ENCODE data around the gene TRAK2.

DNA sequence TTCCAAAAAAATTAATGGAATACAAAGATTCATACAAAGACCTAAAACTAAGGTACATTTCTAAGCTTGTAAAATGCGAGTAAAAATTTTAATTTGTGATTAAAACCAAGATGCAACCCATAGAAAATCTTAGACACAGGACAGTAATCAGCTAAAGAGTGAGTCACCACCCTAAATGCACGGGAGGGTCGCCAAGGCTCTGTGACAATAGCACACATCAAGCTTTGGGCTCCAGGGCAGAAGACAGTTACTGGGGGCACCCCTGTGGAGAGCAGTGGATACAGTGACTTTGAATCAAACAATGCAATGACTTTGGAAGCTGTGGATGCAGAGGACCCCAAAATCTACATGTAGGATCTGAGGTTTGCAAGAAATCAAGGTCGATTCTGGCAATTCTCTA is 101.7 kb downstream of the TRAK2 start:
- TF ChIP-seq, protein P1, sequence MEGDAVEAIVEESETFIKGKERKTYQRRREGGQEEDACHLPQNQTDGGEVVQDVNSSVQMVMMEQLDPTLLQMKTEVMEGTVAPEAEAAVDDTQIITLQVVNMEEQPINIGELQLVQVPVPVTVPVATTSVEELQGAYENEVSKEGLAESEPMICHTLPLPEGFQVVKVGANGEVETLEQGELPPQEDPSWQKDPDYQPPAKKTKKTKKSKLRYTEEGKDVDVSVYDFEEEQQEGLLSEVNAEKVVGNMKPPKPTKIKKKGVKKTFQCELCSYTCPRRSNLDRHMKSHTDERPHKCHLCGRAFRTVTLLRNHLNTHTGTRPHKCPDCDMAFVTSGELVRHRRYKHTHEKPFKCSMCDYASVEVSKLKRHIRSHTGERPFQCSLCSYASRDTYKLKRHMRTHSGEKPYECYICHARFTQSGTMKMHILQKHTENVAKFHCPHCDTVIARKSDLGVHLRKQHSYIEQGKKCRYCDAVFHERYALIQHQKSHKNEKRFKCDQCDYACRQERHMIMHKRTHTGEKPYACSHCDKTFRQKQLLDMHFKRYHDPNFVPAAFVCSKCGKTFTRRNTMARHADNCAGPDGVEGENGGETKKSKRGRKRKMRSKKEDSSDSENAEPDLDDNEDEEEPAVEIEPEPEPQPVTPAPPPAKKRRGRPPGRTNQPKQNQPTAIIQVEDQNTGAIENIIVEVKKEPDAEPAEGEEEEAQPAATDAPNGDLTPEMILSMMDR (conservative IDR thresholded peaks at IDR 0.05; ENCODE audit: low read length) = no peak
- no peak for TF ChIP-seq EZH2phosphoT487 (IDR thresholded peaks at IDR 0.05; ENCODE audit: borderline replicate concordance, low read depth, low read length)

Data from OCI-LY7 (cell line).